ENCODE data around the gene PSMC4. TPM values are rescaled to one million over a fixed set of nuclear protein-coding genes. Genes with fewer than 3 reads are reported as not detected.
A peak's percentile ranks its signal among the peaks of the same experiment; 100 is the strongest.

Gene PSMC4
- 100 to 1,000 TPM in 6 of 8 experiments, 10 to 100 TPM in 2; 86.5 to 155 (median 127) TPM for total RNA-seq

GRCh38 chr19:39970675-39971379 lies at the start of gene PSMC4:
Gene PSMC4, plus strand, starts transcription at chr19:39971165. Its CDS starts 38 bp downstream, at chr19:39971203.
- peak within 1 kb of the TSS; percentile 69 to 91 (median 88) for H3K4me3 ChIP-seq
- in situ Hi-C loops (cut with MboI; ENCODE audit: low pct_unique_long_range_greater_than_20kb in 2 of 9, low sequenced_read_pairs in 9 of 9, unreplicated experiment in 9 of 9) = loop anchor here in 3 of 9 experiments (25.0 kb wide), 2 partner anchors 159 to 184 kb away; partner anchors contain the start of gene LEUTX (in 2 of the 3)
- peaks cover 10 to 11% of the 10 kb centered on the region in 2 donors for H3K4me1 ChIP-seq (replicated peaks in 1 of 2)
- WGBS, 10 experiments = 0 to 4% (median 0%) methylated on average over 2 to 15 of the region's 47 CpGs; no CpG with 5 or more reads in 4 of the 10 experiments
- peak within 1 kb of the TSS; percentile 85 to 96 for H3K27ac ChIP-seq
- peak; percentile 93 to 98 (median 98) for ATAC-seq (replicated peaks in 6 of 8)

DNA sequence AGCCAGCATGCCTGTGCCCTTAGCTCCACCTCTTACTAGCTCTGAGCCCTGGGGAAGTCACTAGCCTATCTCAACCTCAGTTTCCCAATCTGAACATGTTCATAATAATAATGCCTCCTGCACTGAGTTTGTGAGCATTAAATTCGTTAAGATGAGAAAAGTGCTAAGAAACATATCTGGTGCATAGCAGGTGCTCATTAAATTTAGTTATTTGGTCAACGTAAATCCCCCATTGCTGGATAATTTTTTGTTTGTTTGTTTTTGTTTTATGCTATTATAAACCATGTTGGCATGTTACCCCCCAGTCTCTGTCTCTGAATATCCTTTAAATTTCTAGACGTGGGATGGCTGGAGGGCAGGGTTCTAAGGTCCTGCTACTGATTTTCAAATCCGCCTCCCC lies 47.1 kb upstream of the PSMC4 start:
- in situ Hi-C loops (cut with MboI; ENCODE audit: low pct_unique_long_range_greater_than_20kb in 2 of 9, low sequenced_read_pairs in 9 of 9, unreplicated experiment in 9 of 9) = no loop called here
- H3K4me1 ChIP-seq (replicated peaks in 1 of 2) = no peaks in the 10 kb centered on the region
- no peak overlapping the region for H3K27ac ChIP-seq
- no peak overlapping the region for H3K4me3 ChIP-seq
- ATAC-seq (replicated peaks in 6 of 8) = no peak
- WGBS, 10 experiments = 0 to 100% (median 62%) methylated on average over 1 to 4 of the region's 4 CpGs; no CpG with 5 or more reads in 3 of the 10 experiments

DNA sequence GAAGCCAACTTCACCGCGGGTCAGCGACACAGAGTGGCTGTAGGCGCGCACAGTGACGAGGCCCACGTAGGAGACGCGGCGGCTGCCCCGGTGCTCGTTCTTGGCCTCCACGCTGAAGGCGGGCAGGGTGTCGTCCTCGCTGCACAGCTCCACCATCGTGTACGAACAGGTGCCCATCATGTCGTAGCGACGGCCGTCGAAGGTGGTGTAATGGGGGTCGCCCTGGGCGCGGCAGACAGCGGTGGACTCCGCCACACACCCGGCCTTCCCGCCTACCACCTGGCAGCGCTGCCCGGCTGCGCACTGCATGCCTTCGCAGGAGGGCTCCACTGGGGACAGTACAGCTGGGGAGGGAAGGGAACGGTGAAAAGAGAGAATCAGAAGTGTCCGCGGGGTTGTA lies 46.6 kb upstream of the PSMC4 start:
- in situ Hi-C loops (cut with MboI; ENCODE audit: low pct_unique_long_range_greater_than_20kb in 2 of 9, low sequenced_read_pairs in 9 of 9, unreplicated experiment in 9 of 9) = no loop called here
- Histone ChIP-seq H3K27ac (no peak overlapping the region), H3K4me3 (no peak overlapping the region), H3K4me1 (replicated peaks in 1 of 2) (no peaks in the 10 kb centered on the region)
- no peak for ATAC-seq (replicated peaks in 6 of 8)
- WGBS, 10 experiments = 85 to 96% (median 90%) methylated on average over 2 to 16 of the region's 37 CpGs; no CpG with 5 or more reads in 5 of the 10 experiments

DNA sequence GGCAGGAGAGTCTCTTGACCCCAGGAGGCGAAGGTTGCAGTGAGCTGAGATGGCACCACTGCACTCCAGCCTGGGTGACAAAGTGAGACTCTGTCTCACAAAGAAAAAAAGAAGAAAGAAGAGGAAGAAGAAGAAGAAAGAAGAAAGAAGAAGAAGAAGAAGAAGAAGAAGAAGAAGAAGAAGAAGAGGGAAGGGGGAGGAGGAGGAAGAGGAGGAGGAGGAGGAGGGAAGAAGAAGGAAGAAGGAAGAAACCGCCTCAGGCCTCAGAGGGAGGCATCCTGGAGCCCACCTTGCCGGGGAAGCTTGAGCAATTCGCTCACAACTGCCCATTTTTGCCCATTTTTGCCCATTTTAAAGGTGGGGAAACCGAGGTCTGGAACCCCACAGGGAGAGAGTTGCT lies 46.0 kb upstream of the PSMC4 start:
- ATAC-seq (replicated peaks in 6 of 8) = no peak

DNA sequence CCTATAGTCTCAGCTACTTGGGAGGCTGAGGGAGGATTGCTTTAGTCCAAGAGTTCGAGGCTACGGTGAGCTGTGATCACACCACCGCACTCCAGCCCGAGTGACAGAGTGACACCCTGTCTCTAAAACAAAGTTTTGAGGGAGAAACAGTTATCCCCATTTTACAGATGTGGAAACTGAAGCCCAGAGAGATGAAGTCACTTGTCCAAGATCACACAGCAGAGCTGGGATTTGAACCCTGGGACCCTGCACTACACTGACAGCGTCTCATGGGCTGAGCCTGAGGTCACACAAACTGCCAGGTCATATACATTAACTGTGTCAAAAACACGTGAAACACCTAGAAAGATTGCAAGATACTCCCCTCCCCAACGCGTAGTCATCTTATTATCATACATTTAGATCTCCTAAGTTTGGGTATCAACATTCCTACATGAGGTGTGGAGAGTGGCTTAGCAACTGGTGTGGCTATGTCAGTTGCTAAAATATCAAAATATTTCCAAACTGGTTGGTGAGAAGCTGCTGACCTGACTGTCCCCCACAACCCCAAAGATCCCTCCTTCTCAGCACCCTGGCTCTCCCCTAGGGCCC lies 44.7 kb upstream of the PSMC4 start:
- H3K4me3 ChIP-seq = no peak overlapping the region
- no peak for ATAC-seq (replicated peaks in 6 of 8)
- H3K27ac ChIP-seq = no peak overlapping the region
- 27 to 100% (median 82%) methylated on average over 1 to 6 of the region's 8 CpGs; no CpG with 5 or more reads in 1 of the 10 experiments for WGBS, 10 experiments
- no peaks in the 10 kb centered on the region for H3K4me1 ChIP-seq (replicated peaks in 1 of 2)
- in situ Hi-C loops (cut with MboI; ENCODE audit: low pct_unique_long_range_greater_than_20kb in 2 of 9, low sequenced_read_pairs in 9 of 9, unreplicated experiment in 9 of 9) = no loop called here

More for the DNA sequence above, 46.0 kb upstream of the PSMC4 start:
- Histone ChIP-seq H3K4me3 (no peak overlapping the region), H3K27ac (no peak overlapping the region), H3K4me1 (replicated peaks in 1 of 2) (no peaks in the 10 kb centered on the region)
- 38 to 88% (median 51%) methylated on average over 1 to 4 of the region's 5 CpGs; no CpG with 5 or more reads in 4 of the 10 experiments for WGBS, 10 experiments
- in situ Hi-C loops (cut with MboI; ENCODE audit: low pct_unique_long_range_greater_than_20kb in 2 of 9, low sequenced_read_pairs in 9 of 9, unreplicated experiment in 9 of 9) = no loop called here

DNA sequence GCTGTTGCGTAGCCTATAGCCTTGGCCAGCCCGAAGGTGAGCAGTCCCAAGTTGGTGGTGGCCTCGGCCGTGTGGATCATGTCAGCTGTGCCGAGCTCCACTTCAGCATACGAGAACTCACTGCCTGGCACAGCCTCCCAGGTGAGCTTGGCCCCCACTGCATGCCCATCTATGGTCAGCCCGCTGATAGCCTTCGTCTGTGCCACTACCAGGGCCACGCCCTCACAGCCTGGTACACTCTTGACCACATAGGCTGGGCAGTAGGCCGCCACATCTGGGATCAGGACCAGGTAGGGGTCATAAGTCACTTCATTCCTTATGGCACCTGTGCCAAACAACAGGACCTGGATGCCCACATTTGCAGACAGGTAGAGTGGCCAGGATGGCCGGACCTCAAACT lies 43.9 kb upstream of the PSMC4 start:
- H3K27ac ChIP-seq = no peak overlapping the region
- no peaks in the 10 kb centered on the region for H3K4me1 ChIP-seq (replicated peaks in 1 of 2)
- no peak for ATAC-seq (replicated peaks in 6 of 8)
- H3K4me3 ChIP-seq = no peak overlapping the region
- in situ Hi-C loops (cut with MboI; ENCODE audit: low pct_unique_long_range_greater_than_20kb in 2 of 9, low sequenced_read_pairs in 9 of 9, unreplicated experiment in 9 of 9) = no loop called here
- 59 to 100% (median 88%) methylated on average over 1 to 7 of the region's 11 CpGs; no CpG with 5 or more reads in 5 of the 10 experiments for WGBS, 10 experiments

DNA sequence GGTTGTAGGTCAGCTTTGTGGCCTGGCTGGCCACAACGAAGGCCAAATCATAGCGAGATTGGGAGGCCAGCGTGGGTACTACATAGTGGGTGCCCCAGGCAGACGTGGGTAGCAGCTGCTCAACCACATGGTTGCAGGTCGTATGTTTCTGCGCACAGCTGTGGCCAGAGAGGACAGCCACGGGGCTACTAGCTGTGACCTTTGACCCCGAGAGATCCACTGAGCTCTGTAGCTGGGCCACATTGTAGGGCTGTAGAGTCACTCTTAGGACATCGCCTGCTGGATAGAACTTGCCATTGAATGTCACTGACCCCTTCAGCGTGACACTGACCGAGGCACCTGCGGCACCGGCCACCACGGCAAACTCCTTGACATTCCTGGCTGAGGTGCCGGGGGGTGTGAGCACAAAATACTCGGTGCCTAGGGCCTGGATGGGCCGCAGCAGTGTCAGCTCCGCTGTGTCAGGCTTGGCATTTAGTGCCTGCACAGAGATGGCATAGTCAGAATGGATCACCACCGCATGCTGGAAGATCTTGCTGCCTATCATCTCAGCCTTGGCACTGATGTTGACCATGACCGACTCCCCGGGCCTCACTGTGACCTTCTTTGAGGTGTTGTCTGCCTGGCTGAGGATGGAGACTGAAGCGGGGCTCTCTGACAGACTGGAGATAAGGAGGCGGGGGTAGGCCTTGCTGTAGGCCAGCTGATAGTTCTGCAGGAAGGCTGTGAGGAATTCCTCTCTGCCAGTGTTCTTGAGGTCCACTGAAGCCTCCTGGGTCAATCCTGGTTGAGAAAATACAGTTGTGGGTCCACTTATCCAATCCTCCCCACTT lies 43.2 kb upstream of the PSMC4 start:
- WGBS, 10 experiments = 42 to 90% (median 81%) methylated on average over 2 to 11 of the region's 23 CpGs; no CpG with 5 or more reads in 2 of the 10 experiments
- no peak overlapping the region for H3K4me3 ChIP-seq
- H3K4me1 ChIP-seq (replicated peaks in 1 of 2) = no peaks in the 10 kb centered on the region
- no peak overlapping the region for H3K27ac ChIP-seq
- in situ Hi-C loops (cut with MboI; ENCODE audit: low pct_unique_long_range_greater_than_20kb in 2 of 9, low sequenced_read_pairs in 9 of 9, unreplicated experiment in 9 of 9) = no loop called here
- ATAC-seq (replicated peaks in 6 of 8) = no peak

GRCh38 chr19:39928357-39928725 lies 42.6 kb upstream of the PSMC4 start:
- ATAC-seq (replicated peaks in 6 of 8) = no peak
- in situ Hi-C loops (cut with MboI; ENCODE audit: low pct_unique_long_range_greater_than_20kb in 2 of 9, low sequenced_read_pairs in 9 of 9, unreplicated experiment in 9 of 9) = no loop called here
- 29 to 94% (median 70%) methylated on average over 1 to 3 of the region's 3 CpGs; no CpG with 5 or more reads in 4 of the 10 experiments for WGBS, 10 experiments
- Histone ChIP-seq H3K27ac (no peak overlapping the region), H3K4me1 (replicated peaks in 1 of 2) (no peaks in the 10 kb centered on the region), H3K4me3 (no peak overlapping the region)

- H3K4me3 ChIP-seq = no peak overlapping the region
- no peak overlapping the region for H3K27ac ChIP-seq
- in situ Hi-C loops (cut with MboI; ENCODE audit: low pct_unique_long_range_greater_than_20kb in 2 of 9, low sequenced_read_pairs in 9 of 9, unreplicated experiment in 9 of 9) = no loop called here
- no peak for ATAC-seq (replicated peaks in 6 of 8)
- WGBS, 10 experiments = 17 to 87% (median 58%) methylated on average over 2 to 3 of the region's 3 CpGs
- no peaks in the 10 kb centered on the region for H3K4me1 ChIP-seq (replicated peaks in 1 of 2)
Measured at GRCh38 chr19:39929750-39930149, 41.2 kb upstream of the PSMC4 start.

GRCh38 chr19:39934584-39935363 lies 36.2 kb upstream of the PSMC4 start, which contains the start of gene FCGBP:
Gene FCGBP, minus strand, starts transcription at chr19:39934634.
- Histone ChIP-seq H3K4me3 (no peak within 1 kb of the TSS), H3K4me1 (replicated peaks in 1 of 2) (no peaks in the 10 kb centered on the region), H3K27ac (no peak within 1 kb of the TSS)
- peak in 1 of 8 experiments; percentile 35 for ATAC-seq (replicated peaks in 6 of 8)
- WGBS, 10 experiments = 33 to 72% (median 70%) methylated on average over 1 to 2 of the region's 5 CpGs; no CpG with 5 or more reads in 7 of the 10 experiments
- in situ Hi-C loops (cut with MboI; ENCODE audit: low pct_unique_long_range_greater_than_20kb in 2 of 9, low sequenced_read_pairs in 9 of 9, unreplicated experiment in 9 of 9) = no loop called here

DNA sequence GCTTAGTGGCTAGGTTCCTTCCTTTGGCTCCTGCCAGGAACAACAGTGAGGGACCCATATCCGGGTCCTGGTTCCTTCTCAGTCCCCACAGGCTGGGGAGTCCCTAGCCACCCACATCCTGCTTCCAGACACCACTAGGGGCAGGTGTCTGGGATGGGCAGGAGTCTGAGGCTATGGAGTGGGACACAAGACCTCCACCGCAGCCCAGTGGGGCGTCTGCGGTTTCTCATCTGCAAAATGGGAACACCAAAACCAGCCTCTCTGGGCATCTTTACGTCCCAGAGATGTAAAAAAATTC lies 35.7 kb upstream of the PSMC4 start:
- H3K27ac ChIP-seq = no peak overlapping the region
- ATAC-seq (replicated peaks in 6 of 8) = no peak
- in situ Hi-C loops (cut with MboI; ENCODE audit: low pct_unique_long_range_greater_than_20kb in 2 of 9, low sequenced_read_pairs in 9 of 9, unreplicated experiment in 9 of 9) = no loop called here

DNA sequence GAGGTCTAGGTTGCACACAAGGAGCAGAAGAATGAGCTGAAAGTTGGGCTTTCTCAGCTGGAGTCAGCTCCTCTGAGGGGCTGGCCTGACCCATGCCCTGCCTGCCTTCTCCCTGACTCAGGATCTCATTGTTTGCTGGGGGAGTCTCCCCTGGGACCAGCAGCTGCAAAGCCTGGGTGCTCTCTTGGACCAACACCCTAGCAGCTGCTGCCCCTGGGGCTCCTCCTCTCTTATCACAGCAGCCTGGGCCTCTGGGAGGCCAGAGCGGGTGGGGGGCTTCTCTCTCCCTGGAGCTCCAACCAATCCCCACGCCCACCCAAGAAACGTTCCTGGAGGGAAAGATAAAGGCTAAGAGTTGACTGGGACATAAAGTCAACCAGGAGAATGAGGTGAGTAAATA lies 34.9 kb upstream of the PSMC4 start:
- WGBS, 10 experiments = 17 to 50% (median 33%) methylated on average over 1 to 2 of the region's 3 CpGs; no CpG with 5 or more reads in 5 of the 10 experiments
- Histone ChIP-seq H3K4me3 (no peak overlapping the region), H3K4me1 (replicated peaks in 1 of 2) (no peaks in the 10 kb centered on the region), H3K27ac (no peak overlapping the region)
- in situ Hi-C loops (cut with MboI; ENCODE audit: low pct_unique_long_range_greater_than_20kb in 2 of 9, low sequenced_read_pairs in 9 of 9, unreplicated experiment in 9 of 9) = no loop called here
- no peak for ATAC-seq (replicated peaks in 6 of 8)

More for the DNA sequence above, 35.7 kb upstream of the PSMC4 start:
- H3K4me1 ChIP-seq (replicated peaks in 1 of 2) = no peaks in the 10 kb centered on the region
- 0 to 60% methylated on average over 1 to 2 of the region's 5 CpGs; no CpG with 5 or more reads in 8 of the 10 experiments for WGBS, 10 experiments
- H3K4me3 ChIP-seq = no peak overlapping the region

Measured in motor neuron (in vitro differentiated cells).